WTC11 (cell line): Measurements from ENCODE around the gene USP10. TPM values are rescaled to one million over a fixed set of nuclear protein-coding genes. Genes with fewer than 3 reads are reported as not detected.

Experiments
- ATAC-seq: fragments of 200-7000 bp; cut with Tn5 transposase; 2 replicates; pipeline ENCODE4 v1.10.0; 2021; ENCODE audit warnings: mild to moderate bottlenecking, moderate library complexity
- CTCF ChIA-PET: fragments of 300-600 bp; sonication (Branson Sonifier 250); formaldehyde crosslinking; loops from one replicate; lab custom pipeline; 2021; ENCODE audit warnings: antibody characterized with exemption; lab: Charles Lee
- POLR2A ChIA-PET: fragments of 350-600 bp; sonication (Branson Sonifier 250); formaldehyde crosslinking; loops from one replicate; lab custom pipeline; 2021; ENCODE audit warnings: antibody characterized with exemption; lab: Charles Lee
- DNase-seq: peaks from one replicate; pipeline ENCODE4 v3.0.0; 2021; ENCODE audit warnings: low spot score
- H3K27ac Mint-ChIP-seq: 2 replicates; pipeline ENCODE4 v1.8.0; 2021; ENCODE audit warnings: mixed read lengths
- H3K27me3 Mint-ChIP-seq: 2 replicates; pipeline ENCODE4 v1.8.0; 2021; ENCODE audit warnings: low read depth, mild to moderate bottlenecking, moderate library complexity, mixed read lengths
- H3K36me3 Mint-ChIP-seq: 2 replicates; pipeline ENCODE4 v1.8.0; 2021; ENCODE audit warnings: mixed read lengths
- H3K4me1 Mint-ChIP-seq: 2 replicates; pipeline ENCODE4 v1.8.0; 2022; ENCODE audit warnings: mixed read lengths
- H3K4me3 Mint-ChIP-seq: 2 replicates; pipeline ENCODE4 v1.8.0; 2021; ENCODE audit warnings: mild to moderate bottlenecking, moderate library complexity, mixed read lengths
- H3K9me3 Mint-ChIP-seq: 2 replicates; pipeline ENCODE4 v1.8.0; 2021; ENCODE audit warnings: mixed read lengths
- ERG ChIP-seq: fragments of 250-450 bp; sonication (Bioruptor Pico); IDR thresholded peaks from 2 replicates; pipeline ENCODE4 v1.8.0; 2021; ENCODE audit warnings: mild to moderate bottlenecking
- NR2C2 ChIP-seq: sonication (generic); formaldehyde crosslinking; IDR thresholded peaks from 2 replicates; pipeline ENCODE4 v1.8.0; 2022; ENCODE audit warnings: mild to moderate bottlenecking, missing genetic modification reagents
- TEAD1 ChIP-seq: sonication (generic); formaldehyde crosslinking; IDR thresholded peaks from 2 replicates; pipeline ENCODE4 v1.8.0; 2022; ENCODE audit warnings: mild to moderate bottlenecking, missing genetic modification reagents
- TP53 ChIP-seq: sonication (generic); formaldehyde crosslinking; IDR thresholded peaks from 2 replicates; pipeline ENCODE4 v1.8.1; 2023; ENCODE audit warnings: mild to moderate bottlenecking, missing genetic modification reagents
- ZBTB21 ChIP-seq: sonication (generic); formaldehyde crosslinking; IDR thresholded peaks from 2 replicates; pipeline ENCODE4 v1.8.1; 2023; ENCODE audit warnings: mild to moderate bottlenecking, missing genetic modification reagents, borderline replicate concordance
- ZBTB43 ChIP-seq: sonication (generic); formaldehyde crosslinking; IDR thresholded peaks from 2 replicates; pipeline ENCODE4 v1.8.1; 2023; ENCODE audit warnings: mild to moderate bottlenecking, missing genetic modification reagents
- ZNF232 ChIP-seq: sonication (generic); formaldehyde crosslinking; IDR thresholded peaks from 2 replicates; pipeline ENCODE4 v1.8.0; 2022; ENCODE audit warnings: mild to moderate bottlenecking, missing genetic modification reagents
- ZNF416 ChIP-seq: fragments of 250-450 bp; sonication (Bioruptor Pico); IDR thresholded peaks from 2 replicates; pipeline ENCODE4 v1.9.0; 2021; ENCODE audit warnings: mild to moderate bottlenecking, inconsistent platforms
- total RNA-seq: library from RNA; stranded (reverse); gene quantifications from 3 replicates; pipeline ENCODE4 v1.2.3, GENCODE V29; 2021
- TF ChIP-seq, protein P1 (sequence below): sonication (generic); formaldehyde crosslinking; IDR thresholded peaks from 2 replicates; pipeline ENCODE4 v1.8.0; 2022; ENCODE audit warnings: mild to moderate bottlenecking, missing genetic modification reagents
- TF ChIP-seq, protein P2 (sequence below): sonication (generic); formaldehyde crosslinking; IDR thresholded peaks from 2 replicates; pipeline ENCODE4 v1.8.1; 2022; ENCODE audit warnings: low read depth, missing genetic modification reagents, borderline replicate concordance
- TF ChIP-seq, protein P3 (sequence below): sonication (generic); formaldehyde crosslinking; IDR thresholded peaks from 2 replicates; pipeline ENCODE4 v1.8.1; 2023; ENCODE audit warnings: mild to moderate bottlenecking, missing genetic modification reagents, moderate library complexity
- TF ChIP-seq, protein P4 (sequence below): fragments of 250-450 bp; sonication (Bioruptor Pico); IDR thresholded peaks from 2 replicates; pipeline ENCODE4 v1.9.0; 2021; ENCODE audit warnings: moderate library complexity, mild to moderate bottlenecking, inconsistent platforms, borderline replicate concordance
- TF ChIP-seq, protein P5 (sequence below): sonication (generic); formaldehyde crosslinking; conservative IDR thresholded peaks from 2 replicates; pipeline ENCODE4 v1.8.1; 2022; ENCODE audit warnings: mild to moderate bottlenecking, missing genetic modification reagents
- TF ChIP-seq, protein P6 (sequence below): sonication (generic); formaldehyde crosslinking; IDR thresholded peaks from 2 replicates; pipeline ENCODE4 v1.8.1; 2022; ENCODE audit warnings: missing genetic modification reagents, borderline replicate concordance
- TF ChIP-seq, protein P7 (sequence below): sonication (generic); formaldehyde crosslinking; IDR thresholded peaks from 2 replicates; pipeline ENCODE4 v1.8.1; 2022; ENCODE audit warnings: low read depth, mild to moderate bottlenecking, moderate library complexity, missing genetic modification reagents, borderline replicate concordance
- TF ChIP-seq, protein P8 (sequence below): sonication (generic); formaldehyde crosslinking; IDR thresholded peaks from 2 replicates; pipeline ENCODE4 v1.8.1; 2022; ENCODE audit warnings: mild to moderate bottlenecking, missing genetic modification reagents, moderate library complexity, borderline replicate concordance
- TF ChIP-seq, protein P9 (sequence below): sonication (generic); formaldehyde crosslinking; IDR thresholded peaks from 2 replicates; pipeline ENCODE4 v1.8.0; 2023; ENCODE audit warnings: mild to moderate bottlenecking, missing genetic modification reagents

Gene USP10
- total RNA-seq, 1 experiment from 2014 or later = 138 TPM

GRCh38 chr16:84806256-84806889 is 106.6 kb downstream of the USP10 start:
- TF ChIP-seq, protein P1, sequence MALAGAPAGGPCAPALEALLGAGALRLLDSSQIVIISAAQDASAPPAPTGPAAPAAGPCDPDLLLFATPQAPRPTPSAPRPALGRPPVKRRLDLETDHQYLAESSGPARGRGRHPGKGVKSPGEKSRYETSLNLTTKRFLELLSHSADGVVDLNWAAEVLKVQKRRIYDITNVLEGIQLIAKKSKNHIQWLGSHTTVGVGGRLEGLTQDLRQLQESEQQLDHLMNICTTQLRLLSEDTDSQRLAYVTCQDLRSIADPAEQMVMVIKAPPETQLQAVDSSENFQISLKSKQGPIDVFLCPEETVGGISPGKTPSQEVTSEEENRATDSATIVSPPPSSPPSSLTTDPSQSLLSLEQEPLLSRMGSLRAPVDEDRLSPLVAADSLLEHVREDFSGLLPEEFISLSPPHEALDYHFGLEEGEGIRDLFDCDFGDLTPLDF (CRISPR knock-in tag) = no peak
- TF ChIP-seq ERG (CRISPR knock-in tag) (no peak), ZBTB21 (CRISPR knock-in tag) (no peak), TEAD1 (CRISPR knock-in tag) (no peak), NR2C2 (no peak), TP53 (CRISPR knock-in tag) (no peak), ZNF416 (no peak), ZBTB43 (CRISPR knock-in tag) (no peak), ZNF232 (CRISPR knock-in tag) (no peak)
- TF ChIP-seq, protein P2, sequence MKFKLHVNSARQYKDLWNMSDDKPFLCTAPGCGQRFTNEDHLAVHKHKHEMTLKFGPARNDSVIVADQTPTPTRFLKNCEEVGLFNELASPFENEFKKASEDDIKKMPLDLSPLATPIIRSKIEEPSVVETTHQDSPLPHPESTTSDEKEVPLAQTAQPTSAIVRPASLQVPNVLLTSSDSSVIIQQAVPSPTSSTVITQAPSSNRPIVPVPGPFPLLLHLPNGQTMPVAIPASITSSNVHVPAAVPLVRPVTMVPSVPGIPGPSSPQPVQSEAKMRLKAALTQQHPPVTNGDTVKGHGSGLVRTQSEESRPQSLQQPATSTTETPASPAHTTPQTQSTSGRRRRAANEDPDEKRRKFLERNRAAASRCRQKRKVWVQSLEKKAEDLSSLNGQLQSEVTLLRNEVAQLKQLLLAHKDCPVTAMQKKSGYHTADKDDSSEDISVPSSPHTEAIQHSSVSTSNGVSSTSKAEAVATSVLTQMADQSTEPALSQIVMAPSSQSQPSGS (CRISPR knock-in tag) = no peak
- TF ChIP-seq, protein P3, sequence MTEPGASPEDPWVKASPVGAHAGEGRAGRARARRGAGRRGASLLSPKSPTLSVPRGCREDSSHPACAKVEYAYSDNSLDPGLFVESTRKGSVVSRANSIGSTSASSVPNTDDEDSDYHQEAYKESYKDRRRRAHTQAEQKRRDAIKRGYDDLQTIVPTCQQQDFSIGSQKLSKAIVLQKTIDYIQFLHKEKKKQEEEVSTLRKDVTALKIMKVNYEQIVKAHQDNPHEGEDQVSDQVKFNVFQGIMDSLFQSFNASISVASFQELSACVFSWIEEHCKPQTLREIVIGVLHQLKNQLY (CRISPR knock-in tag) = no peak
- TF ChIP-seq, protein P4, sequence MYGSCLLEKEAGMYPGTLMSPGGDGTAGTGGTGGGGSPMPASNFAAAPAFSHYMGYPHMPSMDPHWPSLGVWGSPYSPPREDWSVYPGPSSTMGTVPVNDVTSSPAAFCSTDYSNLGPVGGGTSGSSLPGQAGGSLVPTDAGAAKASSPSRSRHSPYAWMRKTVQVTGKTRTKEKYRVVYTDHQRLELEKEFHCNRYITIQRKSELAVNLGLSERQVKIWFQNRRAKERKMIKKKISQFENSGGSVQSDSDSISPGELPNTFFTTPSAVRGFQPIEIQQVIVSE = no peak
- TF ChIP-seq, protein P5, sequence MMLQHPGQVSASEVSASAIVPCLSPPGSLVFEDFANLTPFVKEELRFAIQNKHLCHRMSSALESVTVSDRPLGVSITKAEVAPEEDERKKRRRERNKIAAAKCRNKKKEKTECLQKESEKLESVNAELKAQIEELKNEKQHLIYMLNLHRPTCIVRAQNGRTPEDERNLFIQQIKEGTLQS = no peak
- TF ChIP-seq, protein P6, sequence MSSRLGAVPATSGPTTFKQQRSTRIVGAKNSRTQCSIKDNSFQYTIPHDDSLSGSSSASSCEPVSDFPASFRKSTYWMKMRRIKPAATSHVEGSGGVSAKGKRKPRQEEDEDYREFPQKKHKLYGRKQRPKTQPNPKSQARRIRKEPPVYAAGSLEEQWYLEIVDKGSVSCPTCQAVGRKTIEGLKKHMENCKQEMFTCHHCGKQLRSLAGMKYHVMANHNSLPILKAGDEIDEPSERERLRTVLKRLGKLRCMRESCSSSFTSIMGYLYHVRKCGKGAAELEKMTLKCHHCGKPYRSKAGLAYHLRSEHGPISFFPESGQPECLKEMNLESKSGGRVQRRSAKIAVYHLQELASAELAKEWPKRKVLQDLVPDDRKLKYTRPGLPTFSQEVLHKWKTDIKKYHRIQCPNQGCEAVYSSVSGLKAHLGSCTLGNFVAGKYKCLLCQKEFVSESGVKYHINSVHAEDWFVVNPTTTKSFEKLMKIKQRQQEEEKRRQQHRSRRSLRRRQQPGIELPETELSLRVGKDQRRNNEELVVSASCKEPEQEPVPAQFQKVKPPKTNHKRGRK (CRISPR knock-in tag) = no peak
- TF ChIP-seq, protein P7, sequence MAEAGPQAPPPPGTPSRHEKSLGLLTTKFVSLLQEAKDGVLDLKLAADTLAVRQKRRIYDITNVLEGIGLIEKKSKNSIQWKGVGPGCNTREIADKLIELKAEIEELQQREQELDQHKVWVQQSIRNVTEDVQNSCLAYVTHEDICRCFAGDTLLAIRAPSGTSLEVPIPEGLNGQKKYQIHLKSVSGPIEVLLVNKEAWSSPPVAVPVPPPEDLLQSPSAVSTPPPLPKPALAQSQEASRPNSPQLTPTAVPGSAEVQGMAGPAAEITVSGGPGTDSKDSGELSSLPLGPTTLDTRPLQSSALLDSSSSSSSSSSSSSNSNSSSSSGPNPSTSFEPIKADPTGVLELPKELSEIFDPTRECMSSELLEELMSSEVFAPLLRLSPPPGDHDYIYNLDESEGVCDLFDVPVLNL (CRISPR knock-in tag) = no peak
- TF ChIP-seq, protein P8, sequence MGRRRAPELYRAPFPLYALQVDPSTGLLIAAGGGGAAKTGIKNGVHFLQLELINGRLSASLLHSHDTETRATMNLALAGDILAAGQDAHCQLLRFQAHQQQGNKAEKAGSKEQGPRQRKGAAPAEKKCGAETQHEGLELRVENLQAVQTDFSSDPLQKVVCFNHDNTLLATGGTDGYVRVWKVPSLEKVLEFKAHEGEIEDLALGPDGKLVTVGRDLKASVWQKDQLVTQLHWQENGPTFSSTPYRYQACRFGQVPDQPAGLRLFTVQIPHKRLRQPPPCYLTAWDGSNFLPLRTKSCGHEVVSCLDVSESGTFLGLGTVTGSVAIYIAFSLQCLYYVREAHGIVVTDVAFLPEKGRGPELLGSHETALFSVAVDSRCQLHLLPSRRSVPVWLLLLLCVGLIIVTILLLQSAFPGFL (CRISPR knock-in tag) = no peak
- TF ChIP-seq, protein P9, sequence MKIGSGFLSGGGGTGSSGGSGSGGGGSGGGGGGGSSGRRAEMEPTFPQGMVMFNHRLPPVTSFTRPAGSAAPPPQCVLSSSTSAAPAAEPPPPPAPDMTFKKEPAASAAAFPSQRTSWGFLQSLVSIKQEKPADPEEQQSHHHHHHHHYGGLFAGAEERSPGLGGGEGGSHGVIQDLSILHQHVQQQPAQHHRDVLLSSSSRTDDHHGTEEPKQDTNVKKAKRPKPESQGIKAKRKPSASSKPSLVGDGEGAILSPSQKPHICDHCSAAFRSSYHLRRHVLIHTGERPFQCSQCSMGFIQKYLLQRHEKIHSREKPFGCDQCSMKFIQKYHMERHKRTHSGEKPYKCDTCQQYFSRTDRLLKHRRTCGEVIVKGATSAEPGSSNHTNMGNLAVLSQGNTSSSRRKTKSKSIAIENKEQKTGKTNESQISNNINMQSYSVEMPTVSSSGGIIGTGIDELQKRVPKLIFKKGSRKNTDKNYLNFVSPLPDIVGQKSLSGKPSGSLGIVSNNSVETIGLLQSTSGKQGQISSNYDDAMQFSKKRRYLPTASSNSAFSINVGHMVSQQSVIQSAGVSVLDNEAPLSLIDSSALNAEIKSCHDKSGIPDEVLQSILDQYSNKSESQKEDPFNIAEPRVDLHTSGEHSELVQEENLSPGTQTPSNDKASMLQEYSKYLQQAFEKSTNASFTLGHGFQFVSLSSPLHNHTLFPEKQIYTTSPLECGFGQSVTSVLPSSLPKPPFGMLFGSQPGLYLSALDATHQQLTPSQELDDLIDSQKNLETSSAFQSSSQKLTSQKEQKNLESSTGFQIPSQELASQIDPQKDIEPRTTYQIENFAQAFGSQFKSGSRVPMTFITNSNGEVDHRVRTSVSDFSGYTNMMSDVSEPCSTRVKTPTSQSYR (CRISPR knock-in tag) = no peak
- POLR2A ChIA-PET = interaction anchor here (0.6 kb wide), 1 partner anchor 58 kb away, joined by 3 read pairs; no protein-coding TSS in a partner anchor
- H3K4me3 Mint-ChIP-seq = no peak overlapping the region
- no peak overlapping the region for H3K27ac Mint-ChIP-seq
- no peaks in the 10 kb centered on the region for H3K36me3 Mint-ChIP-seq
- peaks cover 4% of the 10 kb centered on the region for H3K27me3 Mint-ChIP-seq
- DNase-seq = no peak
- H3K9me3 Mint-ChIP-seq = peaks cover 4% of the 10 kb centered on the region
- CTCF ChIA-PET = no interaction called here
- ATAC-seq = no peak
- H3K4me1 Mint-ChIP-seq = peaks cover 5% of the 10 kb centered on the region; the same call in 1 of the 2 replicates
